Endothelial cell of umbilical vein (primary cell): ENCODE results near the gene TMEM175. TPM values are rescaled to one million over a fixed set of nuclear protein-coding genes. Genes with fewer than 3 reads are reported as not detected.

Experiments
- BruUV-seq: library from RNA; stranded (reverse); fragments of 400-500 nt; replicated peaks from 2 replicates; lab custom pipeline; 2021; lab: Mats Ljungman, UMichigan
- CTCF ChIA-PET: fragments of 300-600, 350-600 bp; sonication (Branson Sonifier 250); formaldehyde crosslinking; loops from one replicate; lab custom pipeline; 2021; ENCODE audit warnings: antibody characterized with exemption, inconsistent platforms; lab: Charles Lee
- POLR2A ChIA-PET: fragments of 300-600, 350-600 bp; sonication (Branson Sonifier 250); formaldehyde crosslinking; loops from one replicate; lab custom pipeline; 2021; ENCODE audit warnings: antibody characterized with exemption, inconsistent platforms; lab: Charles Lee
- DNase-seq: peaks from one replicate; pipeline ENCODE4 v3.0.0-alpha.2; 2011; ENCODE audit warnings: low read depth, low spot score
- FAIRE-seq: peaks from 2 replicates; lab custom pipeline; 2011; peaks lifted over from hg19 to GRCh38; lab: Jason Lieb, UNC
- H2AFZ ChIP-seq: 2 replicates; pipeline ENCODE4 v1.6.0; 2012; ENCODE audit warnings: low read depth, low read length, control low read depth, inconsistent platforms
- H3K27ac ChIP-seq: 2 replicates; pipeline ENCODE4 v1.5.1; 2011; ENCODE audit warnings: low read depth, mild to moderate bottlenecking, control low read depth, low read length, moderate library complexity; ENCODE audit not compliant: insufficient read depth
- H3K27me3 ChIP-seq, 2 experiments: 2 replicates each; pipeline versions ENCODE4 v1.6.0 to v1.6.1; 2011; ENCODE audit warnings: low read length in 2 of 2, mixed read lengths in 1 of 2; ENCODE audit not compliant: control insufficient read depth in 2 of 2, insufficient read depth in 2 of 2
- H3K36me3 ChIP-seq, 2 experiments: 2 replicates in 1 of 2; 3 replicates in 1 of 2; pipeline ENCODE4 v1.5.1; 2011; ENCODE audit warnings: low read length in 2 of 2, mild to moderate bottlenecking in 1 of 2, moderate library complexity in 1 of 2; ENCODE audit not compliant: control insufficient read depth in 2 of 2, insufficient read depth in 2 of 2; ENCODE audit errors: extremely low read depth in 1 of 2
- H3K4me1 ChIP-seq: 3 replicates; pipeline ENCODE4 v1.5.1; 2011; ENCODE audit warnings: mild to moderate bottlenecking, low read length; ENCODE audit not compliant: control insufficient read depth, insufficient read depth; ENCODE audit errors: extremely low read depth
- H3K4me2 ChIP-seq: 2 replicates; pipeline ENCODE4 v1.6.1; 2011; ENCODE audit warnings: low read length, control low read depth, mixed read lengths; ENCODE audit not compliant: insufficient read depth
- H3K4me3 ChIP-seq, 3 experiments: fragments of 200-600 bp in 1 of 3; sonication (generic), shearing (Covaris generic) in 1 of 3; replicated peaks in 1 of 3; 2 replicates each; pipeline ENCODE4 v1.5.1; 2011 to 2016; ENCODE audit warnings: control low read depth in 3 of 3, low read length in 3 of 3, mild to moderate bottlenecking in 2 of 3, inconsistent platforms in 1 of 3, low read depth in 1 of 3, moderate library complexity in 1 of 3; ENCODE audit not compliant: insufficient read depth in 1 of 3
- H3K79me2 ChIP-seq: 2 replicates; pipeline ENCODE4 v1.6.0; 2012; ENCODE audit warnings: low read length, inconsistent platforms; ENCODE audit not compliant: control insufficient read depth, insufficient read depth
- H3K9ac ChIP-seq: replicated peaks from 2 replicates; pipeline ENCODE3; 2011; ENCODE audit warnings: low read length, control low read depth; ENCODE audit not compliant: insufficient read depth; ENCODE audit errors: extremely low read depth
- H3K9me1 ChIP-seq: replicated peaks from 3 replicates; pipeline ENCODE4 v1.6.0; 2011; ENCODE audit warnings: mild to moderate bottlenecking, low read length; ENCODE audit not compliant: control insufficient read depth, insufficient read depth; ENCODE audit errors: extremely low read depth
- H3K9me3 ChIP-seq: replicated peaks from 2 replicates; pipeline ENCODE4 v1.5.1; 2012; ENCODE audit warnings: low read length, inconsistent platforms; ENCODE audit not compliant: control insufficient read depth, insufficient read depth
- H4K20me1 ChIP-seq: replicated peaks from 2 replicates; pipeline ENCODE3; 2011; ENCODE audit warnings: mild to moderate bottlenecking, low read length; ENCODE audit not compliant: control insufficient read depth, insufficient read depth; ENCODE audit errors: extremely low read depth
- EZH2 ChIP-seq: IDR thresholded peaks from 2 replicates; pipeline ENCODE4 v1.6.1; 2012; ENCODE audit warnings: borderline replicate concordance, low read depth, mild to moderate bottlenecking, moderate library complexity, low read length, inconsistent platforms; ENCODE audit not compliant: severe bottlenecking
- FOS ChIP-seq: IDR thresholded peaks from 2 replicates; pipeline ENCODE4 v1.6.1; 2011; ENCODE audit warnings: mild to moderate bottlenecking, low read length, moderate library complexity, borderline replicate concordance; ENCODE audit not compliant: insufficient read depth
- GATA2 ChIP-seq: IDR thresholded peaks from 2 replicates; pipeline ENCODE4 v1.7.0; 2011; ENCODE audit warnings: low read depth, mild to moderate bottlenecking, moderate library complexity, mixed read lengths, low read length; ENCODE audit not compliant: insufficient read length, insufficient read depth
- JUN ChIP-seq: IDR thresholded peaks from 2 replicates; pipeline ENCODE4 v1.6.1; 2011; ENCODE audit warnings: borderline replicate concordance, low read depth; ENCODE audit not compliant: insufficient read length, insufficient read depth
- MAX ChIP-seq: IDR thresholded peaks from 2 replicates; pipeline ENCODE4 v1.6.1; 2011; ENCODE audit not compliant: insufficient read depth, insufficient read length
- MYC ChIP-seq: IDR thresholded peaks from one replicate; pipeline ENCODE4 v1.6.1; 2011; ENCODE audit warnings: mild to moderate bottlenecking, low read depth, low read length
- POLR2A ChIP-seq: IDR thresholded peaks from 2 replicates; pipeline ENCODE4 v1.6.1; 2012; ENCODE audit warnings: low read depth, mild to moderate bottlenecking, control low read depth, low read length
- POLR2AphosphoS5 ChIP-seq: IDR thresholded peaks from 2 replicates; pipeline ENCODE4 v1.6.1; 2012; ENCODE audit warnings: low read depth, mild to moderate bottlenecking, control low read depth, low read length, moderate library complexity; ENCODE audit not compliant: insufficient read depth
- dilution Hi-C: fragments of 300-500 bp; cut with MboI; formaldehyde crosslinking; loops from one replicate; pipeline ENCODE4 v1.15.0; 2019; ENCODE audit warnings: low sequenced_read_pairs; ENCODE audit not compliant: extremely low pct_ligation_motif_present
- intact Hi-C: fragments of 100-400 bp; cut with micrococcal nuclease; formaldehyde crosslinking; loops from one replicate; pipeline ENCODE4 v1.10.0; 2022
- polyA plus RNA-seq, 4 experiments: library from polyadenylated mRNA; depleted of rRNA in 3 of 4; stranded (reverse) in 3 of 4; unstranded in 1 of 4; fragments of >200 nt; gene quantifications; 2 replicates each; pipeline versions ENCODE4 v1.2.1 to v1.2.3, GENCODE V29; 2011 to 2012; ENCODE audit warnings: missing spikeins in 1 of 4
- total RNA-seq: library from RNA; stranded (reverse); gene quantifications from 2 replicates; pipeline ENCODE4 v1.2.3, GENCODE V29; 2021
- TF ChIP-seq, protein P1 (sequence below), 2 donors: IDR thresholded peaks; 1 replicate in 1 of 2; 2 replicates in 1 of 2; pipeline ENCODE4 v1.5.1; 2011; ENCODE audit warnings: low read length in 2 of 2, mild to moderate bottlenecking in 2 of 2, moderate library complexity in 2 of 2, control low read depth in 1 of 2, inconsistent platforms in 1 of 2, low read depth in 1 of 2; ENCODE audit not compliant: insufficient read depth in 1 of 2; ENCODE audit errors: extremely low read depth in 1 of 2

Gene TMEM175
- total and polyA plus RNA-seq, 2 donors (not counting 3 experiments of a cell fraction or from before 2014, with no cell fraction given) = 21.9 to 80.1 TPM

GRCh38 chr4:925171-925570 lies 7.1 kb upstream of the TMEM175 start:
- no peak overlapping the region for H2AFZ ChIP-seq
- FAIRE-seq (no peak), DNase-seq (no peak)
- CTCF ChIA-PET = no interaction called here
- H3K36me3 ChIP-seq = peaks cover 0 to 2% of the 10 kb centered on the region in 2 experiments
- peaks cover 81% of the 10 kb centered on the region for H3K79me2 ChIP-seq
- H3K9ac ChIP-seq = no peak overlapping the region
- H3K27me3 ChIP-seq = no peaks in the 10 kb centered on the region
- POLR2A ChIA-PET = no interaction called here
- no TSS peak for BruUV-seq
- H3K9me3 ChIP-seq = no peaks in the 10 kb centered on the region
- TF ChIP-seq POLR2AphosphoS5 = no peak
- no peak for TF ChIP-seq GATA2
- no peak for TF ChIP-seq FOS
- TF ChIP-seq POLR2A = no peak
- TF ChIP-seq, protein P1, sequence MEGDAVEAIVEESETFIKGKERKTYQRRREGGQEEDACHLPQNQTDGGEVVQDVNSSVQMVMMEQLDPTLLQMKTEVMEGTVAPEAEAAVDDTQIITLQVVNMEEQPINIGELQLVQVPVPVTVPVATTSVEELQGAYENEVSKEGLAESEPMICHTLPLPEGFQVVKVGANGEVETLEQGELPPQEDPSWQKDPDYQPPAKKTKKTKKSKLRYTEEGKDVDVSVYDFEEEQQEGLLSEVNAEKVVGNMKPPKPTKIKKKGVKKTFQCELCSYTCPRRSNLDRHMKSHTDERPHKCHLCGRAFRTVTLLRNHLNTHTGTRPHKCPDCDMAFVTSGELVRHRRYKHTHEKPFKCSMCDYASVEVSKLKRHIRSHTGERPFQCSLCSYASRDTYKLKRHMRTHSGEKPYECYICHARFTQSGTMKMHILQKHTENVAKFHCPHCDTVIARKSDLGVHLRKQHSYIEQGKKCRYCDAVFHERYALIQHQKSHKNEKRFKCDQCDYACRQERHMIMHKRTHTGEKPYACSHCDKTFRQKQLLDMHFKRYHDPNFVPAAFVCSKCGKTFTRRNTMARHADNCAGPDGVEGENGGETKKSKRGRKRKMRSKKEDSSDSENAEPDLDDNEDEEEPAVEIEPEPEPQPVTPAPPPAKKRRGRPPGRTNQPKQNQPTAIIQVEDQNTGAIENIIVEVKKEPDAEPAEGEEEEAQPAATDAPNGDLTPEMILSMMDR (IDR thresholded peaks at IDR 0.05; ENCODE audit: extremely low read depth in 1 of 2, insufficient read depth in 1 of 2, low read depth in 1 of 2, low read length in 2 of 2) = no peak
- TF ChIP-seq EZH2 = no peak
- TF ChIP-seq MYC = no peak
- no peak for TF ChIP-seq MAX
- TF ChIP-seq JUN = no peak
- H3K4me3 ChIP-seq = no peak overlapping the region
- no peaks in the 10 kb centered on the region for H3K4me1 ChIP-seq
- no peak overlapping the region for H3K4me2 ChIP-seq
- no peak overlapping the region for H3K27ac ChIP-seq
- H3K9me1 ChIP-seq = no peaks in the 10 kb centered on the region
- intact Hi-C loops = no loop called here
- dilution Hi-C loops = no loop called here
- H4K20me1 ChIP-seq = no peaks in the 10 kb centered on the region
